DOHH2 (cell line): ENCODE data around the gene EML4.

Experiments
- H3F3A ChIP-seq: fragments of 200-600 bp; sonication (generic), shearing (Covaris generic); 2 replicates; pipeline ENCODE4 v1.6.0; 2016; ENCODE audit warnings: antibody characterized with exemption, mild to moderate bottlenecking; ENCODE audit not compliant: control insufficient read depth, insufficient read depth
- H3K27ac ChIP-seq: fragments of 200-600 bp; sonication (generic); 2 replicates; pipeline ENCODE4 v1.5.1; 2014; ENCODE audit warnings: low read depth, mild to moderate bottlenecking, low read length, moderate library complexity
- H3K27me3 ChIP-seq: fragments of 200-600 bp; sonication (generic); 2 replicates; pipeline ENCODE4 v1.6.1; 2014; ENCODE audit warnings: mild to moderate bottlenecking, low read length, mixed read lengths; ENCODE audit not compliant: control insufficient read depth
- H3K36me3 ChIP-seq: fragments of 200-600 bp; sonication (generic); 2 replicates; pipeline ENCODE4 v1.6.1; 2014; ENCODE audit warnings: mild to moderate bottlenecking, low read length, moderate library complexity, mixed read lengths; ENCODE audit not compliant: control insufficient read depth
- H3K4me1 ChIP-seq: fragments of 200-600 bp; sonication (generic); 2 replicates; pipeline ENCODE4 v1.6.1; 2014; ENCODE audit warnings: mild to moderate bottlenecking, low read length, mixed read lengths; ENCODE audit not compliant: control insufficient read depth
- H3K4me2 ChIP-seq: fragments of 200-600 bp; sonication (generic); 2 replicates; pipeline ENCODE4 v1.6.0; 2014; ENCODE audit warnings: mild to moderate bottlenecking, low read length, moderate library complexity
- H3K4me3 ChIP-seq: fragments of 200-600 bp; sonication (generic); 2 replicates; pipeline ENCODE4 v1.5.1; 2014; ENCODE audit warnings: mild to moderate bottlenecking, low read length, mixed read lengths
- H3K79me2 ChIP-seq: fragments of 200-600 bp; sonication (generic); 2 replicates; pipeline ENCODE4 v1.6.1; 2014; ENCODE audit warnings: mild to moderate bottlenecking, low read length, mixed read lengths; ENCODE audit not compliant: control insufficient read depth
- H3K9me2 ChIP-seq: fragments of 200-600 bp; sonication (generic); replicated peaks from 2 replicates; pipeline ENCODE4 v1.6.1; 2014; ENCODE audit warnings: mild to moderate bottlenecking, low read length, mixed read lengths; ENCODE audit not compliant: control insufficient read depth
- H3K9me3 ChIP-seq: fragments of 200-600 bp; sonication (generic); 2 replicates; pipeline ENCODE4 v1.6.1; 2014; ENCODE audit warnings: antibody characterized with exemption, low read length, mixed read lengths; ENCODE audit not compliant: control insufficient read depth, insufficient read depth
- H4K20me1 ChIP-seq: fragments of 200-600 bp; sonication (generic); 2 replicates; pipeline ENCODE4 v1.6.0; 2014; ENCODE audit warnings: low read depth, mild to moderate bottlenecking, antibody characterized with exemption, low read length, moderate library complexity; ENCODE audit not compliant: control insufficient read depth, insufficient read depth
- CTCF ChIP-seq: fragments of 200-600 bp; sonication (generic); IDR thresholded peaks from one replicate; pipeline ENCODE4 v1.5.1; 2014; ENCODE audit warnings: antibody characterized with exemption, mild to moderate bottlenecking, low read depth, low read length; ENCODE audit not compliant: poor library complexity, severe bottlenecking
- EZH2phosphoT487 ChIP-seq: fragments of 200-600 bp; sonication (generic); IDR thresholded peaks from 2 replicates; pipeline ENCODE4 v1.6.1; 2017; ENCODE audit warnings: borderline replicate concordance, mild to moderate bottlenecking, antibody characterized with exemption, low read length, moderate library complexity, mixed read lengths

EML4 gene

GRCh38 chr2:42317486-42317885 lies 148.3 kb downstream of the EML4 start:
- Histone ChIP-seq H3K36me3 (no peaks in the 10 kb centered on the region; the same call in 1 of the 2 replicates), H3K4me1 (no peaks in the 10 kb centered on the region), H3K9me2 (no peaks in the 10 kb centered on the region), H3K4me2 (no peak overlapping the region), H4K20me1 (no peaks in the 10 kb centered on the region), H3K9me3 (no peaks in the 10 kb centered on the region), H3K27me3 (no peaks in the 10 kb centered on the region), H3K27ac (no peak overlapping the region), H3F3A (no peaks in the 10 kb centered on the region), H3K4me3 (no peak overlapping the region), H3K79me2 (no peaks in the 10 kb centered on the region)
- TF ChIP-seq CTCF (no peak), EZH2phosphoT487 (no peak)

GRCh38 chr2:42317945-42318344 lies 148.8 kb downstream of the EML4 start:
- TF ChIP-seq CTCF (no peak), EZH2phosphoT487 (no peak)
- Histone ChIP-seq H3K9me3 (no peaks in the 10 kb centered on the region), H3K27me3 (no peaks in the 10 kb centered on the region), H3K4me2 (no peak overlapping the region), H3K79me2 (no peaks in the 10 kb centered on the region), H4K20me1 (no peaks in the 10 kb centered on the region), H3K27ac (no peak overlapping the region), H3F3A (no peaks in the 10 kb centered on the region), H3K36me3 (no peaks in the 10 kb centered on the region; the same call in 1 of the 2 replicates), H3K4me3 (no peak overlapping the region), H3K9me2 (no peaks in the 10 kb centered on the region), H3K4me1 (no peaks in the 10 kb centered on the region)

GRCh38 chr2:42319265-42319664 lies 150.1 kb downstream of the EML4 start:
- TF ChIP-seq EZH2phosphoT487 = no peak
- no peak for TF ChIP-seq CTCF
- Histone ChIP-seq H3K9me3 (no peaks in the 10 kb centered on the region), H3K36me3 (no peaks in the 10 kb centered on the region; the same call in 1 of the 2 replicates), H3K27me3 (no peaks in the 10 kb centered on the region), H3F3A (no peaks in the 10 kb centered on the region), H4K20me1 (no peaks in the 10 kb centered on the region), H3K4me3 (no peak overlapping the region), H3K4me2 (no peak overlapping the region), H3K79me2 (no peaks in the 10 kb centered on the region), H3K27ac (no peak overlapping the region), H3K4me1 (no peaks in the 10 kb centered on the region), H3K9me2 (no peaks in the 10 kb centered on the region)
